GM19324 (cell line): ENCODE measurements around the gene ANO2.
"Not testable (repeated sequence)": the region's sequence is repeated elsewhere in the genome, so short reads cannot be mapped to it uniquely, and the experiment has no call there.

Source experiments
- ATAC-seq: cut with Tn5 transposase; IDR thresholded peaks from one replicate; pipeline ENCODE4 v1.9.1; 2021; ENCODE audit warnings: mild to moderate bottlenecking, moderate library complexity; ENCODE audit not compliant: unreplicated experiment, low FRiP score

ANO2 gene

DNA sequence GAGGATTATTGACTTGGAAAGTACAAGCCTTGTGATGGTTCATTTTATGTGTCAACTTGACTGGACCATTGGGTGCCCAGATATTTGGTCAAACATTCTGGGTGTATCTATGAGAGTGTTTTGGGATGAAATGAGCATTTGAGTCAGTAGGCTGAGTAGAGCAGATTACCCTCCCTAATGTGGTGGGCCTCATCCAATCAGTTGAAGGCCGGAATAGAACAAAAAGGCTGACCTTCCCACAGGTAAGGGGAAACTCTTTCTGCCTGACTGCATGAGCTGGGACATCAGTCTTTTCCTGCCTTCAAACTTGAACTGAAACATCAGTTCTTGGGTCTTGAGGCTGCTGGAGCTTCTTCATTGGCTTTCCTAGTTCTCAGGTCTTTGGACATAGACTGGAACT is 98.1 kb downstream of the ANO2 start:
- no peak for ATAC-seq

DNA sequence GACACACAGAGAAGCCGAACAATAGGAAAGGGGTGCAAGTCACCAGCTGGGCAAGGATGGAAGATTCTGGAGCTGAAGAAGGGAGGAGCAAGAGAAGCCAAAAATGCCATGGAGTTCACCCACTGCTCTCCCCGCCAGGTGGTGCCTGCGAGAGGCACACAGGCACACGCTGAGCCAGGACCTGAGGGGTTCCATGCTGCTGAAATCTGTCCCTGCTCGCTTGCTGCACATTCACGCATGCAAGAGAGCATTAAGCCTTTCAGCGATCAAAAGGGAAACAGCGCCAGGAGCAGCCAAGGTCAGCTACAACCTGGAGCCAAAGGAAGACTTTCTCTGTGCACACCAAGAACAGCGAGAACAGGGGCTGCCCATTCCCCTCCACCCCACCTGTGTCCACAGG is 104.1 kb downstream of the ANO2 start:
- ATAC-seq = no peak

DNA sequence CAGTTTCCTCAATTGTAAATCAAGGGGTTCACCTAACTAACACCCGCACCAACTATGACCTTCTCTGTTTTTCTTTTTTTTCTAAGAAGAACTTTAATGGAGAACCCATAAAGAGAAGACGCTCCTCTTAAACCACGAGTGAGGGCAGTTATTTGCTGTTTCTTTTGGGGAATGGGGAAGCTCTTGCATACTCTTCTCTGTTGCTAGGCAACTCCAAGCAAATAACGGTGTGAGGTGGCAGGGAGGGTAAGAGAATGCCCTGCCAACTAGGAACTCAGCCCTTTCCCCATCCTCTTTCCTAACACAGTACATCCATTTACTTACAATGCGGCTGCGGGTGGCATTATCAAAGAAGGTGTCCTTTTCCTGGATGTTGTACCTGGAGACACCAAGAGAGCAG is 114.9 kb downstream of the ANO2 start:
- ATAC-seq = no peak

DNA sequence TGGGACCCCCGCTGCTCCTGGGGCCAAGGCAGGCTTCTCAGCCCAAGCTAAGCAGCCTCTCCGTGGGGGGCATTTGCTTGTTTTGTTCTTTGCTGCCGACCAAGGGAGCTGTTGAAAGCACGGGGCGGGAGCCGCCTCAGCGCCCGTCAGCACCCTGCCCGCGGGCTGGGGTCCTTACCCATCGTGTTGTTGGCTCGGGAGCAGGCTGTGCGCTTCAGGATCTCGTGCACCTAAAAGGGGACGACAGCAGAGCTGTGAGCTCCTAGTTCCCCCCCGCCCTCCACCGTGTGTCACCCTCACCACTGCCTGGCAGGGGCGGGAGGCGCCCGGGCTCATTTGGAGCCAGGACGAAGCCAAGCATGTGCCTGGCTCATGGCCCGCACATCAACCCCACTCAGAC is 117.5 kb downstream of the ANO2 start:
- ATAC-seq = no peak

DNA sequence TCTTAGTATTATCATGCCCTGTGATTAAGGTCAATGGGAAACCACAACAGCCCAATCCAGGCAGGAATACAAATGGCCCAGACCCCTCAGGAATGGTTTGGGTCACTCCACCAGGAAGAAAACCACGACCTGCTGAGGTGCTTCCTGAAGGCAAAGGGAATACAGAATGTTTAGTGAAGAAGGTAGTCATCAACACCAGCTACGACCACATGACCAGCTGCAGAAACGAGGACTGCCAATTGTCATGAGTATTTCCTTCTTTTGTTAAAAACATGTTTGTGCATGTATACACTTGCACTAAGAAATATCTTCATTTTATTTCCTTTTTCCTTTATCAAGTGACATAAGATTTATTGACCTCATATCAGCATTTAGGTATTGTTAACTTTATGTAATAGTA is 119.3 kb downstream of the ANO2 start:
- not testable (repeated sequence) for ATAC-seq

DNA sequence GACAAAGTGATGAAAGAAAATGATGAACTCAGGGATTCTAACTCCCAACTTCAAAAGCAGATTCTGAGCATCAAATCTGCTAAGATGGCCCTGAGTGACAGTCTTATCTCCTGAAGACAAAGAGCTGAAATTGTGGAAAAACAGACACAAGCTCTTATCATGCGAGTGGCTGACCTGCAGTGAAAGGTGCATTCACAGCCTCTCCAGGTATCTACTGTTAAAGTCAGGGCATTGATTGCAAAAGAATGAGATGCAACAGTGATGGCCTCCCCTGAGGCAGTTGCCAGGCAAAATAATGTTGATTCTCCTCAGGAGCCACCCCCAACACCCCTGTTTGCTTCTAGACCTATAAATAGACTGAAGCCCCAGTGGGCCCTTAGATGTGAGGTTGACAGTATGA is 126.2 kb downstream of the ANO2 start:
- not testable (repeated sequence) for ATAC-seq

DNA sequence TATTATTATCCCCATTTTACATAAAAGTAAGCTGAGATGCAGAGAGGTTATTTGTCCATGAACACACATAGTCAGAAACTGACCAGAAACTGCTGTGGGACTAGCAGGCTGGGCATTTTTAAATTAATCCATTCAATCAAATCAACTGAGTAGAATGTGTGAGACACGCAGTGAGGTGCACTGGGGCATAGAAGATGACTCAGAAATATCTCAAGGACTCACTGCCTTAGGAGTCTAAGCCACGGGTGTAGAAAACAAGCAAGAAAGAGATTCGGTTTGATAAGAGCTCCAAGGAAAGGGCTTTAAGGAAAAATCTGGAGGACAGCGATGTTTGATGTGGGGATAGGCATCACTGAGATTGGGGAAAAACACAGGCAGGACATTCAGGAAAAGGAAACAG is 127.8 kb downstream of the ANO2 start:
- no peak for ATAC-seq

DNA sequence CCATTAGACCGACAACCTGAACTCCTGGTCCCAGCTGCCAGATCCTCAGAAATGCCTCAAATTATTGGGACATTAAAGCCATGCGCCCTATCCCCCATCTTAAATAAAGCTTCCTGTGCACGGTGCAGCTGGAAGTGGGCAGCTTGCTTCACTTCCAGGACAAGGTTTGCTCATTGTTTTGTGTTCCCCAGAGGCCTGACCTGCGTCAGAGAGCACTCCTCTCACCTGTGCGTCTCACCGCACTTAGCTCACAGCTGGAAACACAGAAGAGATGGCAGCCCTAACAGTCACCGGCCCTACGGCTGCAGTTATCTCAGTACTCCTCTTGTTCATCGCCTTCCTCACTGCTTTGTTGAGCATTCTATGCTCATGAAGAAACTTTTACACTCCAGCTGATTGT is 135.5 kb downstream of the ANO2 start:
- ATAC-seq = no peak

DNA sequence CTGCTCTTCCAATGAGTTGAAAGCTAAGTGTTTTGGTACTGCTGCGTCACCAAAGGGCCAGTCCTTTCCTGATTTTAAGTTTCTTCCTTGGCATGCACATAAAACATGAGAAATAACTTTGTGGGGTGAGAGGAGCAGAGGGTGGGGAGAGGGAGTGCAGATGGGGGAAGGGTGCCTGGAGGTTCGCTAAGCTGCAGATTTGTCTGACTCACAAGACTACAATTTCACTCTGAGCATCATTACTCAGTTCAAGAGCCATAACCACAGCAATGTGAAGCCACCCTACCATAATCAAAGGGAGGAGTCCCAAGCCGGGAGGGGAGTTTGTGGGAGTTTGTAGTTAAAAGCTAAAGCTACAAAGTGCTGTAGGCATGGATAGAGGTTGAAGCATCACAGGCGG is 136.1 kb downstream of the ANO2 start:
- ATAC-seq = no peak

DNA sequence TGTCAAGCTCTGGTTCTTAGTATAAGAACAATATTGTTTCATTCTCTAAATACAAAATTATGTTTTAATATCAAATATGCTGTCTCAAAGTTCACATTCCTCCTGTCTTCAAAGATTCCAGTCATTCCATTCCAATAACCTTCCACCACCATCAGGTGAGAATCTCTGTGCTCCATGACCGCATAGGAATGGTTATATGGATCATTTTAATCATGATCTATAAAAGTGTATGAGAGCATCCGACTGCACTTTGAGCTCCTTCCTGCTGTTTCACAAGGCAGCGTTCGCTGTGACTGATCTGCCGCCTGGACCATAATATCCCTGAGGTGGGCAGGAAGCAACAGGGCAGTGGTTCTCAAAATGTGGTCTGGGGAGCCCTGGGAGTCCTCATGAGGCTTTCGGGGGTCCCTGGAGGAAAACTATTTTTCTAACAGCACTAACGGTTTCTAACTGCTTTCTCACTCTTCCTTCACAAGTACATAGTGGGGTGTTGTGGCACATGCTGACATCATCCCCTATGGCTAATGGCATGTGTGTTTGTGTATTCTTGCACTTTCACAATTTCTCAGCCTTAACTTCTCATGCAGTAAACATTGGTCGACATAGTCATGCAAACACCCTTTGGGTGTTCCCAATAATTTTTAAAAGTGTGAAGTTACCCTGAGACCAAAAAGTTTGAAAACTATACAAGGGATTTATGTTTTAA is 137.4 kb downstream of the ANO2 start:
- ATAC-seq = no peak

DNA sequence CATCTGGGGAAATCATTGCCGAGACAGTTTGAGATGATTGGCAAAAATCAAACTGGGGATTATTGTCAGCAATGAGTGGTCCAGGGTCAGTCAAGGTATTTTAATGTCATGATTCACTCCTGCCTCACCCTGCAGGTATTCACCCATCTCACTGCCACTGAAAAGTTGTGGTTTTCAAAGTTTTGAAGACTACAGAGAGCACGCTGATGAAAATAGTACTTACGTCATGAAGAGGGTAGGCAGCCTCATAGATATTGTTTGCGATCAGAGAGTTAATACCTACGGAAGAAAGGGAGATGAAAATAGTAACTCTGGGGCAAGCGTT is 138.0 kb downstream of the ANO2 start:
- no peak for ATAC-seq

DNA sequence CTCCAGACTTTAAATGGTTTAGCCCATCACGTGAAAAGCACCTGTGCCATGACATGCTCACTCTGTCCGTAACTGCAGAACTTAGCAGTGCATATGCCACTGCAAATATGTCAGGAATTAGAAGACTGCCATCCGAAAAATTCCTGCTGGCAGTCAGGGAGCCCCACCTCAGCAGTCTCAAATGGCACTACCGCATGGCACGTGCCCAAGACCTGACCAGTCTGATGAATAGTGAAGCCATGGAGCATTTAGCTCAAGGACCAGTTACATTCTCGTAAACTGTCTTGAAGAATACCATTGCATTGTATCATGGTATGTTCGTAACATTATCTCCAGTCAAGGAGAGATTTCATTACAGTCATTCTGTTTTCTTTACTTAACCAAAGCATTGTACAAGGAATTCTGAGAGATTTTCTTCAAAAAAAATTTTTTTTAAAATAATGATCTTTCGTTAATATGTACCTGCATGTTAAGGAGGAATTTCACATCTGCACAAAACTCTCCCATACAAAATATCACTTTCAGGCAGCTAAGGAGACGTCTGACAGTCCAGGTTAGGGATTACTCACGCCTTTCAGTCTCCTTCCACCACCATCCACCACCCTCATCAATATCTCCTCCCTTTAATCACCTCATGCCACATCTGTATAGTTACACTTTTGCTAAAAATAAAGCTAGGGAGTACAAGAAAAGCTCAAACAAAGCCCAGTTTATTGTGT is 138.5 kb downstream of the ANO2 start:
- ATAC-seq = no peak

DNA sequence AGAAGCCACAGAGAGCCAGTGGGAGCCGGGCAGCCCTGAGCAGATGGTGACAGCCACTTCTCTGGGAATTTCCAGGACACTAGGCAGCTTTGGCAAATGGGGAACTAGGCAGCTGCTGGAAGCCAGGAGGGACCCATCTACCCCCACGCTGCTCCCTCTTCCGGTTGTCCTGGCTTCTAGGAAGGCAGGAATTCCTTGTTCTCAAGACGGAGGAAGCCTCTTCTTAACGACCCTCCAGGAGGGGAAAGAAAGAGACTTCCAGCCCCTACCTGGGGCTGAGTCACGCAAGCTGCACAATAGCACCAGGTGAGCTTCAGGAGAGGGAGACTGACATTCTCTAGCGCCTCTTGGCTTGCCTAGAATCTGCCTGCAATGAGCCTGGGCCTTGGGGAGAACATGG is 141.5 kb downstream of the ANO2 start:
- ATAC-seq = no peak

DNA sequence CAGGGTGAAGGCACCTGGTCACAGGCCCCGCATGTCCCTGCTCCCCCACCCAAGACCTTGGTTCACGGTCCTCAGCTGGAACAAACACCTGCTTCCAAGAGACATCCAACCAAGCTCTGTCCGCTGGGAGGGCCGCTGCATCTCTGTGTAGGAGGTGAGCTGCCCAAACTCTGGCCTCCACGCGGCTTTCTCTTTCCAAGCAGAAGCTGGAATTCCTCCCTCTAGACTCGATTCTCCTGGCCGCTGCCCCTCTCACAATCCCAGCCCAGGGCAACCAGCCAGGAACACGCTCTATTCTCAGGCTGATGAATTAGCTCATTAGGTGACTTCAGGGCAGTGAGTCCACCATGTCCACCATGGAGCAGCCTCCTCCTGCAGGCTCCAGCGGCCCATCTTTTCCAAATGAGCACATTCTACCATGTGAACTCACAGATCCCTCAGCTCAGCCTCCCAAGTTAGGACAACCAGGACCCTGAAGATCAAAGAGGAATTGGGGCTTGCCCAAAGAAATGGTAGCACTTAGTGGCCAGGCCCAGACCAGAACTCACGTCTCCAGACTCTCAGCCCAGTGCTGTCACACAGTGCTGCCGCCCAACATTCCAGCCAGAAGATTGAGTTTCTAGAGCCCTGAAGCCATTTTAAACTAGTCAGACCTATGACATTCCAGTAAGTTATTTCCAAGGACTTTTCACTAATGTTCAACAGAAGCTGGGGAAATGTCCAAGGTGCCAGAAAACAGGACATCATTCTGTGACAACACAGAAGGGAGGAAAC is 146.6 kb downstream of the ANO2 start:
- ATAC-seq = no peak

DNA sequence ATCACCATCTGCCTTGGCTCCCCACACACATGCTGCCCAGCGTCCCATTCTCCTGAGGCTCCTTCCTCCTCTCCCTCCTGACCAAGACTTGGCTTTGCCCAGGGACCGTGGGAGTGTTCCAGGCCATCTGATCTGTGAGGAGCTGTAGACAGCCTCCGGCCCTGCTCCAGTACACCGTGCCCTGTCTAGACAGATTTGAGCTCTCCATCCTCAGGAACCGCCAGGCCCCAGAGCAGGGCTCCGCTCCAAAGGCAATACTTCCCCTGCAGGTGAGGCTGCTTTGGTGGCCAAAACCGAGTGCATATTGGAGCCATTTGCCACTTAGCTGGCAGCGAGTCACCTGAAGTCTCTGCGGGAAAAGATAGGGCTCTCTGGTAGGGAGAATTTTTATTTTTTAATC is 147.4 kb downstream of the ANO2 start:
- no peak for ATAC-seq

DNA sequence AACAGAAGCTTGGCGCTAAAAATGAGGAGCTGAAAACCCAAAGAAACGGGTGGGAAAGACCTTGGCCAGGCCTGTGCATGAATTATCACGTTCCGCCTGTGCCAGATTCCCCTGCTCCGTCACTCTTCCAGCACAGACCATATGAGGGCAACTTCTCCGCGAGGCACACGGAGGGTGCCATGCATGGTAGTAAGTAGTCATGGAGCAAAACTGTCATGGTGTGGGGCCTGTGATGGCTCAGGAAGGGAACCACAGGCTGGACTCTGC is 148.2 kb downstream of the ANO2 start:
- no peak for ATAC-seq

DNA sequence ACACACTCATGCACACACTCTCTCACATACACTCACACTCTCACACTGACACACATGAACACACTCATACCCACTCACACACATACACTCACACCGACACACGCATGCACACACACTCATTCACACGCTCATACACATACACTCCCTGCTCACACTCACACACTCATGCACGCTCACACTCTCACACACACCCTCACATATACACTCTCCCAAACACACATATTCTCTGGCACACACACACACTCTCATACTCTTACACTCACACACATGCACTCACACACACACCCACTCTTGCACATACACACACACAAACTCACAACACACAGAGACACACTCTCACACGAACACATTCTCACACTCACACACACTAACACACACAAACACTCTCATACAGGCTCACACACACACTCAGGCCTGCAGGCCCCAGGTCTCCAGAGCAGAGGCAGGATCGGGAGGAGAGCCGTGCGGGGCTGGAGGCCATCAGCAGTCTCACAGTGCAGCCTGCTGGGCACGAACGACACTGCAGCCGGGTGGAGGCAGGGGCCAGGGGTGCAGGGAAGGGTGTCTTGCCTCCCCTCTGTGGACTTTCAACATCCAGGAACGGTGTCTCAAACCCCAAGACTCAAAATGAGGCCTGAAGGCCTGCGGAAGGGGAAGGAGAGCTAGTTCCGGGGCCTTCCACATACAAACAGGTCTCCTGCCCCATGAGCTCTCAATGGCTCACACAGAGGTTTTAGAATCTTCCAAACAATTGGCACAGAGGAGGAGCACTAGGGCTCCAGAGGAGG is 148.7 kb downstream of the ANO2 start:
- no peak for ATAC-seq

DNA sequence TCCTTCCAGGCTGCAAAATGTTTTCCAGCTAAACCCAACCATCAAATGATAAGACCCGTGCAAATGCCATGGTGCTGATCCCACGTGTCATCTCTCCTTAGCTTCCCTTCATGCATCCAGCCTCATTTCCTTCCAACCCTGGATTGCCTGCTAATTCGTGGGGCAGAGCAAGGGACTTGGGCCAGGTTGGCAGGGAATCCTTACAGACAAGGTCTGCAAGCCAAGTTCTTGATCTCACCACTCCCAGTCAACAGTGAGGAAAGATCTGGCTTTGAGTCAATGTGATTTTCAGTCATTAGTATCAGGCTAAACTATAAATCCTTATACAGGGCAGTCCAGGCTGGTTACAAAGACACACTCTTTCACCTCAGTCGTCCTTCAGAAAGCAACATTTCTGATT is 150.9 kb downstream of the ANO2 start:
- no peak for ATAC-seq

DNA sequence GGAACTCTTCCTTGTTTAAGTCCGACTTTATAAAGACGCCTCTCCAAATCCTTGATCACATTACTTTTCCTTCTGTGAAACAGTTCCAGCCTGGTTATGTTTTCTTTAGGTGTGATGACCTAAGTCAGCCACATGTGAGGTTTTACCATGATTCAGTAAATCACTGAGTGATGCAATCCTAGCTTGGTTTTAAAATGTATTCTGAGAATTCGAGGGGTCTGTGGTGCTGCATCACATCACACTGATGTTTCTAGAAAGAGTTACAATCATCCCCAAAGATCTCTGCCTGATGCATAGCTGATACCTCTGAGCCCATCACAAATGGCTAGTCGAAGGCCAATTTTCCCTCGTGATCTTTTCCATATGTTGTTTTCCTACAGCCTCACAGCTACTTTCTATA is 152.7 kb downstream of the ANO2 start:
- ATAC-seq = no peak

DNA sequence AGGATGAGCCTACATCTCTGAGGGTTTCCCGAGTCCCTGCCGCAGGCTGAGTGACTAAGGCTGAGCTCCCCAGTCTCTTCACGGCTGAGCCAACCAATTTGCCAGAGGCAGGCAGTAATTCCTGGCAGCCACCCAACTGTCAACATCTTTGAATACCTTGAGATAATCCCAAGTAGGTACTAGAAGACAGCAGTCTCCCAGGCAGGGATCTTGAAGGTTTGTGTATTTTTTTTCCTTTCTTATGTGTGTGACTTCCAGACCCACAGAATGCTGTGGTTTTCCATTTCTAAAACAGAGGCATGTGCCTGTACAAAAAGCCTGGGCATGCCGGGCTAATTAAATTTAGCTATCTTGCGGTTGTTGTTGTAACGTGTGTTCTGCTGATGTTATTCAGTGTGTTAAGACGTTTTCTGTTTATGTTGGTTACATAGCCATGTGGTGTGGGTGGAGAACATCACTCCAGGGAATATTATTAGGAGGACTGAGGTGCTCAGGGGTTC is 155.5 kb downstream of the ANO2 start:
- ATAC-seq = no peak

DNA sequence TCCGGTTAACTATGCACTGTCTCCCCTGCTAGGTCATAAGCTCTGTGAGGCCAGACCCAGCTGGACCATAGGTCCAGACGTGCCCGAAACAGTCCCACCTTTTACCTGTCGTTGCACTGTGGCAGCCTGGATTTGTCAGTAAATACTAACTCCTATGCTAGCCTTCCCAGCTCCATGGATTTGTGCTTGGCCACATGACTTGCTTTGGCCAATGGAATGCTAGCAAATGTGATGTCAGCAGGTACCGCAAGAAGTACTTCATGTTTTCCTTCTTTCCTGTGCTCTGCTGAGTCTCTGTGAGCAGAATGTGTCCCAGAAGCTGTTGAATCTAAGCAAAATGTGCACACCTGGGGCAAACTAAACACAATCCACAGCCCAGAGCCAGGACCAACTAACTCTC is 157.2 kb downstream of the ANO2 start:
- no peak for ATAC-seq
